IMR-90 (cell line): ENCODE measurements around the gene CHMP4B. TPM values are rescaled to one million over a fixed set of nuclear protein-coding genes. Genes with fewer than 3 reads are reported as not detected.

Experiments used
- ATAC-seq: fragments of 200-7000 bp; cut with Tn5 transposase; 2 replicates; pipeline ENCODE4 v1.9.1; 2020; ENCODE audit warnings: low read depth, mild to moderate bottlenecking, moderate library complexity
- BruUV-seq: library from RNA; stranded (reverse); fragments of 400-500 nt; replicated peaks from 2 replicates; lab custom pipeline; 2021; lab: Mats Ljungman, UMichigan
- CTCF ChIA-PET: fragments of 300-600 bp; formaldehyde crosslinking; extraction: SDS; loops from one replicate; lab custom pipeline; 2021; ENCODE audit warnings: antibody characterized with exemption; lab: Yijun Ruan, JAX
- POLR2A ChIA-PET: fragments of 300-600 bp; sonication (Branson Sonifier 250); formaldehyde crosslinking; loops from one replicate; lab custom pipeline; 2022; ENCODE audit warnings: antibody characterized with exemption; ENCODE audit not compliant: unreplicated experiment; lab: Charles Lee
- DNase-seq: peaks from one replicate; pipeline ENCODE4 v3.0.0; 2013
- H2AFZ ChIP-seq: replicated peaks from 2 replicates; pipeline ENCODE3; 2013; ENCODE audit warnings: low read length, mild to moderate bottlenecking; ENCODE audit not compliant: poor library complexity
- H2AK5ac ChIP-seq: 2 replicates; pipeline ENCODE4 v1.6.1; 2013; ENCODE audit warnings: low read depth, low read length, inconsistent platforms
- H2AK9ac ChIP-seq: replicated peaks from 2 replicates; pipeline ENCODE3; 2013; ENCODE audit warnings: mild to moderate bottlenecking, low read depth, low read length, moderate library complexity; ENCODE audit not compliant: poor library complexity
- H2BK120ac ChIP-seq: 2 replicates; pipeline ENCODE4 v1.6.1; 2013; ENCODE audit warnings: low read depth, low read length, inconsistent platforms
- H2BK15ac ChIP-seq: 3 replicates; pipeline ENCODE4 v1.6.1; 2013; ENCODE audit warnings: low read depth, low read length, inconsistent platforms
- H2BK20ac ChIP-seq: 2 replicates; pipeline ENCODE4 v1.6.1; 2013; ENCODE audit warnings: low read depth, mild to moderate bottlenecking, inconsistent platforms, low read length, moderate library complexity
- H2BK5ac ChIP-seq: 2 replicates; pipeline ENCODE4 v1.6.1; 2013; ENCODE audit warnings: mild to moderate bottlenecking, low read depth, low read length, inconsistent platforms; ENCODE audit not compliant: poor library complexity, severe bottlenecking
- H3K14ac ChIP-seq: replicated peaks from 2 replicates; pipeline ENCODE4 v1.6.1; 2013; ENCODE audit warnings: low read depth, low read length, inconsistent platforms
- H3K18ac ChIP-seq: 2 replicates; pipeline ENCODE4 v1.6.1; 2013; ENCODE audit warnings: low read depth, low read length, control low read depth
- H3K23ac ChIP-seq: 2 replicates; pipeline ENCODE4 v1.6.1; 2013; ENCODE audit warnings: low read depth, low read length, inconsistent platforms
- H3K27ac ChIP-seq: 2 replicates; pipeline ENCODE4 v1.5.1; 2013; ENCODE audit warnings: mild to moderate bottlenecking, control low read depth, low read length; ENCODE audit not compliant: insufficient read depth
- H3K27me3 ChIP-seq: 2 replicates; pipeline ENCODE4 v1.6.1; 2013; ENCODE audit warnings: low read length; ENCODE audit not compliant: control insufficient read depth, insufficient read depth
- H3K36me3 ChIP-seq: 2 replicates; pipeline ENCODE4 v1.6.1; 2013; ENCODE audit warnings: low read length, mixed read lengths; ENCODE audit not compliant: control insufficient read depth, insufficient read depth
- H3K4ac ChIP-seq: 2 replicates; pipeline ENCODE4 v1.6.1; 2013; ENCODE audit warnings: low read depth, low read length, inconsistent platforms
- H3K4me1 ChIP-seq: 2 replicates; pipeline ENCODE4 v1.6.1; 2013; ENCODE audit warnings: low read length, mixed read lengths; ENCODE audit not compliant: control insufficient read depth, insufficient read depth
- H3K4me2 ChIP-seq: 2 replicates; pipeline ENCODE4 v1.6.1; 2013; ENCODE audit warnings: low read depth, mild to moderate bottlenecking, control low read depth, low read length, moderate library complexity
- H3K4me3 ChIP-seq: 2 replicates; pipeline ENCODE4 v1.5.1; 2013; ENCODE audit warnings: low read depth, mild to moderate bottlenecking, control low read depth, low read length, moderate library complexity; ENCODE audit not compliant: insufficient read depth
- H3K56ac ChIP-seq: 2 replicates; pipeline ENCODE4 v1.6.1; 2013; ENCODE audit warnings: low read length, inconsistent platforms; ENCODE audit not compliant: insufficient read depth; ENCODE audit errors: extremely low read depth
- H3K79me1 ChIP-seq, 2 experiments: 2 replicates each; pipeline ENCODE4 v1.6.1; 2013; ENCODE audit warnings: low read length in 2 of 2, inconsistent platforms in 1 of 2, low read depth in 1 of 2
- H3K9ac ChIP-seq: 2 replicates; pipeline ENCODE4 v1.6.1; 2013; ENCODE audit warnings: low read depth, low read length, control low read depth
- H3K9me1 ChIP-seq: 2 replicates; pipeline ENCODE4 v1.6.1; 2013; ENCODE audit warnings: low read length, inconsistent platforms; ENCODE audit not compliant: insufficient read depth
- H3K9me3 ChIP-seq: 2 replicates; pipeline ENCODE4 v1.6.1; 2013; ENCODE audit warnings: low read length; ENCODE audit not compliant: control insufficient read depth, insufficient read depth
- H4K20me1 ChIP-seq: 2 replicates; pipeline ENCODE4 v1.6.1; 2013; ENCODE audit warnings: low read length, inconsistent platforms; ENCODE audit not compliant: insufficient read depth
- H4K5ac ChIP-seq: 2 replicates; pipeline ENCODE4 v1.6.1; 2013; ENCODE audit warnings: mild to moderate bottlenecking, low read depth, low read length, control low read depth
- H4K8ac ChIP-seq, 2 experiments: 2 replicates each; pipeline ENCODE4 v1.6.1; 2013; ENCODE audit warnings: low read depth in 2 of 2, low read length in 2 of 2, control low read depth in 1 of 2, inconsistent platforms in 1 of 2
- H4K91ac ChIP-seq: 2 replicates; pipeline ENCODE4 v1.6.1; 2013; ENCODE audit warnings: low read depth, low read length, inconsistent platforms; ENCODE audit not compliant: insufficient read depth
- BHLHE40 ChIP-seq: fragments of 150-350 bp; IDR thresholded peaks from 2 replicates; pipeline ENCODE4 v1.6.1; 2016; ENCODE audit warnings: mild to moderate bottlenecking, low read depth, low read length
- CEBPB ChIP-seq: IDR thresholded peaks from 2 replicates; pipeline ENCODE4 v1.6.1; 2012; ENCODE audit warnings: low read depth, low read length, improper control_type of control experiment
- CTCF ChIP-seq: conservative IDR thresholded peaks from 2 replicates; pipeline ENCODE4 v1.5.1; 2012; ENCODE audit warnings: mild to moderate bottlenecking, low read depth, low read length, improper control_type of control experiment
- ELK1 ChIP-seq: fragments of 150-350 bp; IDR thresholded peaks from 2 replicates; pipeline ENCODE4 v1.6.1; 2016; ENCODE audit warnings: low read depth, mild to moderate bottlenecking, low read length, moderate library complexity, borderline replicate concordance
- FOS ChIP-seq: fragments of 150-350 bp; IDR thresholded peaks from 2 replicates; pipeline ENCODE4 v1.6.1; 2016; ENCODE audit warnings: low read depth, low read length
- MAFK ChIP-seq: IDR thresholded peaks from 2 replicates; pipeline ENCODE4 v1.6.1; 2012; ENCODE audit warnings: low read depth, low read length, improper control_type of control experiment
- MXI1 ChIP-seq: IDR thresholded peaks from 2 replicates; pipeline ENCODE4 v1.6.1; 2012; ENCODE audit warnings: low read depth, mild to moderate bottlenecking, low read length, moderate library complexity, borderline replicate concordance
- POLR2A ChIP-seq: IDR thresholded peaks from 2 replicates; pipeline ENCODE4 v1.6.1; 2012; ENCODE audit warnings: mild to moderate bottlenecking, low read depth, low read length
- RAD21 ChIP-seq: IDR thresholded peaks from 2 replicates; pipeline ENCODE4 v1.6.1; 2012; ENCODE audit warnings: low read length, improper control_type of control experiment
- RCOR1 ChIP-seq: IDR thresholded peaks from 2 replicates; pipeline ENCODE4 v1.6.1; 2012; ENCODE audit warnings: mild to moderate bottlenecking, low read length, improper control_type of control experiment; ENCODE audit not compliant: insufficient replicate concordance
- RFX5 ChIP-seq: IDR thresholded peaks from 2 replicates; pipeline ENCODE4 v1.8.0; 2012; ENCODE audit warnings: low read depth, mild to moderate bottlenecking, low read length, moderate library complexity
- USF2 ChIP-seq: fragments of 150-350 bp; IDR thresholded peaks from 2 replicates; pipeline ENCODE4 v1.6.1; 2017; ENCODE audit warnings: mild to moderate bottlenecking, antibody characterized with exemption, low read length, low read depth
- WGBS, 2 experiments: methylation state at CpG; one replicate each; pipeline versions ENCODE4 v1.1.5 to v1.1.7; 2013; ENCODE audit warnings: missing lambda C conversion rate in 2 of 2; ENCODE audit not compliant: insufficient read length in 1 of 2; ENCODE audit errors: extremely low coverage in 2 of 2; 5-methylcytosine and 5-hydroxymethylcytosine counted together
- dilution Hi-C: fragments of 300-500 bp; cut with HindIII; formaldehyde crosslinking; loops from one replicate; pipeline ENCODE4 v1.14.3; 2018; ENCODE audit warnings: low sequenced_read_pairs; ENCODE audit not compliant: unreplicated experiment
- in situ Hi-C: fragments of 300-500 bp; cut with MboI; formaldehyde crosslinking; loops from 3 replicates; pipeline ENCODE4 v1.14.3; 2019; ENCODE audit warnings: low sequenced_read_pairs, inconsistent platforms, mixed read lengths
- intact Hi-C: fragments of 100-400 bp; cut with micrococcal nuclease; formaldehyde crosslinking; loops from 2 replicates; pipeline ENCODE4 v1.10.0; 2022
- polyA plus RNA-seq, 3 experiments: library from polyadenylated mRNA; depleted of rRNA; stranded (reverse); fragments of >200 nt; gene quantifications; 2 replicates each; pipeline ENCODE4 v1.2.3, GENCODE V29; 2012; ENCODE audit warnings: low replicate concordance in 1 of 3
- total RNA-seq: library from RNA; depleted of rRNA; stranded (reverse); fragments of >200 nt; gene quantifications from 2 replicates; pipeline ENCODE4 v1.2.3, GENCODE V29; 2012

Gene CHMP4B
- total and polyA plus RNA-seq, 2 of the 4 experiments (the other 2 are of a cell fraction): 30.3 to 94.8 TPM

- ChIA-PET CTCF (no interaction called here), POLR2A (no interaction called here)
- BruUV-seq: no TSS peak
These were observed 71.3 kb downstream of the CHMP4B start for GRCh38 chr20:33882481-33882880.

More at GRCh38 chr20:33882481-33882880, 71.3 kb downstream of the CHMP4B start:
- H3K9me1 ChIP-seq: peaks cover 8% of the 10 kb centered on the region
- no peak overlapping the region for H2BK20ac ChIP-seq
- H3K56ac ChIP-seq: no peak overlapping the region
- dilution Hi-C loops (no loop called here), intact Hi-C loops (no loop called here), in situ Hi-C loops (no loop called here)
- no peak overlapping the region for H4K91ac ChIP-seq
- DNase-seq (no peak), ATAC-seq (no peak)
- no peak overlapping the region for H2AFZ ChIP-seq
- no peak overlapping the region for H3K9ac ChIP-seq
- H3K79me1 ChIP-seq: peaks cover 0 to 3% of the 10 kb centered on the region in 2 experiments; a peak in 1 of 4 replicates
- no peak overlapping the region for H3K23ac ChIP-seq
- no peak overlapping the region for H2BK5ac ChIP-seq
- TF ChIP-seq BHLHE40 (no peak), CTCF (no peak), FOS (no peak), MXI1 (no peak), POLR2A (no peak), RAD21 (no peak), USF2 (no peak), RFX5 (no peak), MAFK (no peak), ELK1 (no peak), RCOR1 (no peak), CEBPB (no peak)
- H3K14ac ChIP-seq: no peak overlapping the region
- H2BK120ac ChIP-seq: no peak overlapping the region
- H2AK9ac ChIP-seq: no peak overlapping the region
- H4K5ac ChIP-seq: no peak overlapping the region
- no peak overlapping the region for H4K8ac ChIP-seq
- no peak overlapping the region for H3K27ac ChIP-seq
- H3K27me3 ChIP-seq: no peaks in the 10 kb centered on the region
- H3K4ac ChIP-seq: no peak overlapping the region
- no peaks in the 10 kb centered on the region for H3K36me3 ChIP-seq
- H3K4me2 ChIP-seq: no peak overlapping the region
- H2AK5ac ChIP-seq: no peak overlapping the region; the same call in 1 of the 2 replicates
- H2BK15ac ChIP-seq: no peak overlapping the region
- no peak overlapping the region for H3K18ac ChIP-seq
- 80% methylated on average over 8 of the region's 10 CpGs; no CpG with 5 or more reads in 1 of the 2 experiments for WGBS, 2 experiments
- peaks cover 14% of the 10 kb centered on the region for H3K4me1 ChIP-seq
- no peak overlapping the region for H3K4me3 ChIP-seq
- peaks cover 9% of the 10 kb centered on the region for H3K9me3 ChIP-seq
- H4K20me1 ChIP-seq: peaks cover 4% of the 10 kb centered on the region; the same call in 1 of the 2 replicates
